HepG2 (cell line): ENCODE data around the gene TPD52L2. TPM values are rescaled to one million over a fixed set of nuclear protein-coding genes. Genes with fewer than 3 reads are reported as not detected.
A peak's percentile ranks its signal among the peaks of the same experiment; 100 is the strongest.

Experiments used
- CAMTA2 ChIP-seq: sonication (generic); formaldehyde crosslinking; IDR thresholded peaks from 2 replicates; pipeline ENCODE4 v1.4.0; 2020; ENCODE audit warnings: mild to moderate bottlenecking, missing genetic modification reagents, borderline replicate concordance
- CENPX ChIP-seq: sonication (generic); formaldehyde crosslinking; IDR thresholded peaks from 2 replicates; pipeline ENCODE4 v1.9.0; 2021; ENCODE audit warnings: mild to moderate bottlenecking, missing genetic modification reagents, moderate library complexity
- GPBP1L1 ChIP-seq: sonication (generic); formaldehyde crosslinking; IDR thresholded peaks from 2 replicates; pipeline ENCODE4 v1.5.0; 2020; ENCODE audit warnings: mild to moderate bottlenecking, missing genetic modification reagents
- HMG20B ChIP-seq: conservative IDR thresholded peaks from 2 replicates; pipeline ENCODE4 v1.6.1; 2016; ENCODE audit warnings: missing genetic modification reagents, missing compliant biosample characterization
- KIAA2018 ChIP-seq: sonication (generic); formaldehyde crosslinking; IDR thresholded peaks from 2 replicates; pipeline ENCODE4 v1.5.0; 2020; ENCODE audit warnings: mild to moderate bottlenecking, missing genetic modification reagents, borderline replicate concordance
- SRSF1 ChIP-seq: fragments of 200-400 bp; formaldehyde crosslinking; optimal IDR thresholded peaks from 2 replicates; pipeline ENCODE3; 2017; ENCODE audit warnings: mild to moderate bottlenecking, low read depth, low read length, moderate library complexity
- ZBTB1 ChIP-seq: sonication (generic); formaldehyde crosslinking; IDR thresholded peaks from 2 replicates; pipeline ENCODE4 v1.4.0; 2020; ENCODE audit warnings: missing genetic modification reagents, borderline replicate concordance
- ZFP36L1 ChIP-seq: sonication (generic); formaldehyde crosslinking; IDR thresholded peaks from 2 replicates; pipeline ENCODE4 v1.8.0; 2022; ENCODE audit warnings: mild to moderate bottlenecking, missing genetic modification reagents, moderate library complexity
- ZNF3 ChIP-seq: IDR thresholded peaks from 2 replicates; pipeline ENCODE4 v1.7.0; 2017; ENCODE audit warnings: inconsistent platforms
- ZNF44 ChIP-seq: sonication (generic); formaldehyde crosslinking; IDR thresholded peaks from 2 replicates; pipeline ENCODE4 v1.5.1; 2020; ENCODE audit warnings: mild to moderate bottlenecking, missing genetic modification reagents
- ZNF646 ChIP-seq: sonication (generic); formaldehyde crosslinking; IDR thresholded peaks from 2 replicates; pipeline ENCODE4 v1.9.0; 2021; ENCODE audit warnings: mild to moderate bottlenecking, missing genetic modification reagents
- ZNF773 ChIP-seq: sonication (generic); formaldehyde crosslinking; IDR thresholded peaks from 2 replicates; pipeline ENCODE4 v1.4.0; 2020; ENCODE audit warnings: missing genetic modification reagents, borderline replicate concordance
- ZNF839 ChIP-seq: sonication (generic); formaldehyde crosslinking; IDR thresholded peaks from 2 replicates; pipeline ENCODE4 v1.4.0; 2020; ENCODE audit warnings: missing genetic modification reagents, mild to moderate bottlenecking, borderline replicate concordance
- polyA plus RNA-seq, 8 experiments: library from polyadenylated mRNA; depleted of rRNA in 3 of 8; stranded (reverse) in 7 of 8; unstranded in 1 of 8; fragments of >200 nt; fragmentation: Illumina TruSeq in 4 of 8; extraction: Trizol in 4 of 8; gene quantifications; 2 replicates each; pipeline versions ENCODE4 v1.2.1 to v1.2.3, GENCODE V29; 2011 to 2016; ENCODE audit warnings: low read depth in 4 of 8, missing spikeins in 1 of 8, mixed read lengths in 1 of 8; ENCODE audit not compliant: insufficient read depth in 1 of 8
- total RNA-seq, 5 experiments: library from RNA; depleted of rRNA; stranded (reverse); fragments of >200 nt; fragmentation: Illumina TruSeq; extraction: Trizol; gene quantifications; 2 replicates each; pipeline ENCODE4 v1.2.3, GENCODE V29; 2016; ENCODE audit warnings: low read depth in 1 of 5

TPD52L2 gene
- total and polyA plus RNA-seq, 2 of the 13 experiments (the other 11 are each of a cell fraction or from before 2014, with no cell fraction given): 156 to 184 TPM

GRCh38 chr20:63940472-63941266 is 75.6 kb downstream of the TPD52L2 start (continued):
- TF ChIP-seq KIAA2018 (CRISPR knock-in tag): no peak
- no peak for TF ChIP-seq ZNF44
- TF ChIP-seq ZBTB1 (CRISPR knock-in tag): no peak
- peak; percentile 1 for TF ChIP-seq SRSF1
- TF ChIP-seq CENPX (CRISPR knock-in tag): no peak
- TF ChIP-seq ZNF3 (CRISPR knock-in tag): no peak
- no peak for TF ChIP-seq HMG20B (CRISPR knock-in tag)
- no peak for TF ChIP-seq ZNF646 (CRISPR knock-in tag)
- no peak for TF ChIP-seq ZNF773 (CRISPR knock-in tag)
- TF ChIP-seq GPBP1L1: no peak
- no peak for TF ChIP-seq ZNF839 (CRISPR knock-in tag)
- no peak for TF ChIP-seq CAMTA2 (CRISPR knock-in tag)
- no peak for TF ChIP-seq ZFP36L1 (CRISPR knock-in tag)
